SHP77 (cell line): Measurements from ENCODE around the gene TPGS2.
A peak's percentile ranks its signal among the peaks of the same experiment; 100 is the strongest.
"Not testable (repeated sequence)": the region's sequence is repeated elsewhere in the genome, so short reads cannot be mapped to it uniquely, and the experiment has no call there.

Source experiments
- DNase-seq, 2 experiments: peaks; one replicate each; lab custom pipeline; 2025; lab: John Stamatoyannopoulos, UW

Gene TPGS2

GRCh38 chr18:36828630-36829361 lies at the start of gene TPGS2, which contains the start of gene KIAA1328:
Gene TPGS2, minus strand, starts transcription at chr18:36829002. Its CDS starts 235 bp downstream, at chr18:36828767.
Gene KIAA1328, plus strand, starts transcription at chr18:36829127. Its CDS starts 12 bp downstream, at chr18:36829139.
- DNase-seq = peak; percentile 73

GRCh38 chr18:36873826-36874225 lies 45.0 kb upstream of the TPGS2 start:
- DNase-seq = not testable (repeated sequence)

- DNase-seq = no peak
Observed at GRCh38 chr18:36872329-36872728, 43.5 kb upstream of the TPGS2 start.

- no peak for DNase-seq
Observed at GRCh38 chr18:36871801-36872200, 43.0 kb upstream of the TPGS2 start.

- DNase-seq = no peak
Observed at GRCh38 chr18:36867056-36867455, 38.3 kb upstream of the TPGS2 start.

GRCh38 chr18:36862182-36862581 lies 33.4 kb upstream of the TPGS2 start:
- no peak for DNase-seq

- no peak for DNase-seq
Observed at GRCh38 chr18:36856815-36857214, 28.0 kb upstream of the TPGS2 start.

- no peak for DNase-seq
Observed at GRCh38 chr18:36851202-36851590, 22.4 kb upstream of the TPGS2 start.

GRCh38 chr18:36850527-36851201 lies 21.9 kb upstream of the TPGS2 start:
- no peak for DNase-seq

- no peak for DNase-seq
Observed at GRCh38 chr18:36849288-36850006, 20.6 kb upstream of the TPGS2 start.

- DNase-seq = no peak
Observed at GRCh38 chr18:36848609-36849008, 19.8 kb upstream of the TPGS2 start.

- no peak for DNase-seq
Observed at GRCh38 chr18:36843784-36844183, 15.0 kb upstream of the TPGS2 start.

- no peak for DNase-seq
Observed at GRCh38 chr18:36843199-36843598, 14.4 kb upstream of the TPGS2 start.

GRCh38 chr18:36839835-36840234 lies 11.0 kb upstream of the TPGS2 start:
- no peak for DNase-seq

GRCh38 chr18:36835927-36836326 lies 7.1 kb upstream of the TPGS2 start:
- no peak for DNase-seq

GRCh38 chr18:36833120-36833519 lies 4.3 kb upstream of the TPGS2 start:
- DNase-seq = no peak

GRCh38 chr18:36831139-36831538 lies 2.3 kb upstream of the TPGS2 start:
- no peak for DNase-seq

GRCh38 chr18:36830158-36830495 lies 1.3 kb upstream of the TPGS2 start:
- no peak for DNase-seq

- peak in 1 of 2 experiments; percentile 6 for DNase-seq
Observed at GRCh38 chr18:36829362-36830157, 758 bp upstream of the TPGS2 start.

GRCh38 chr18:36828157-36828629 lies 609 bp downstream of the TPGS2 start:
- peak in 1 of 2 experiments; percentile 27 for DNase-seq

- no peak for DNase-seq
Observed at GRCh38 chr18:36826556-36826955, 2.2 kb downstream of the TPGS2 start.

- DNase-seq = no peak
Observed at GRCh38 chr18:36825526-36825925, 3.3 kb downstream of the TPGS2 start.
